B cell (primary cell): Measurements from ENCODE around the gene USP12. TPM values are rescaled to one million over a fixed set of nuclear protein-coding genes. Genes with fewer than 3 reads are reported as not detected.
"Not testable (repeated sequence)": the region's sequence is repeated elsewhere in the genome, so short reads cannot be mapped to it uniquely, and the experiment has no call there.

Experiments
- ATAC-seq: fragments of 200-7000 bp; cut with Tn5 transposase; one replicate; pipeline ENCODE4 v1.10.0; 2021; ENCODE audit warnings: low read depth, mild to moderate bottlenecking, moderate number of reproducible peaks, moderate library complexity
- CTCF ChIA-PET: fragments of 350-600 bp; sonication (Branson Sonifier 250); formaldehyde crosslinking; loops from one replicate; lab custom pipeline; 2021; ENCODE audit warnings: antibody characterized with exemption, inconsistent platforms; lab: Charles Lee
- POLR2A ChIA-PET: fragments of 350-600 bp; sonication (Branson Sonifier 250); formaldehyde crosslinking; loops from one replicate; lab custom pipeline; 2021; ENCODE audit warnings: antibody characterized with exemption; lab: Charles Lee
- DNase-seq: peaks from one replicate; pipeline ENCODE4 v3.0.0; 2013
- H2AFZ ChIP-seq: 2 replicates; pipeline ENCODE4 v1.6.1; 2012; ENCODE audit warnings: mild to moderate bottlenecking, low read depth, low read length; ENCODE audit not compliant: insufficient read depth, poor library complexity, severe bottlenecking
- H3K27ac ChIP-seq, 2 donors: 1 replicate in 1 of 2; 2 replicates in 1 of 2; pipeline ENCODE4 v1.5.1; 2012 to 2013; ENCODE audit warnings: low read length in 2 of 2, mild to moderate bottlenecking in 2 of 2, moderate library complexity in 1 of 2
- H3K27me3 ChIP-seq, 4 experiments: fragments of 200-600 bp in 1 of 4; sonication (generic) in 1 of 4; replicated peaks in 1 of 4; 1 replicate in 2 of 4; 2 replicates in 2 of 4; pipeline versions ENCODE4 v1.6.1 to v1.7.0; 2013 to 2016; ENCODE audit warnings: low read length in 3 of 4, mild to moderate bottlenecking in 2 of 4, mixed read lengths in 1 of 4, moderate library complexity in 1 of 4; ENCODE audit not compliant: insufficient read depth in 4 of 4, control insufficient read depth in 3 of 4; ENCODE audit errors: control extremely low read depth in 1 of 4
- H3K36me3 ChIP-seq, 2 experiments: replicated peaks in 1 of 2; 1 replicate in 1 of 2; 2 replicates in 1 of 2; pipeline versions ENCODE4 v1.6.1 to v1.7.1; 2013; ENCODE audit warnings: low read length in 1 of 2; ENCODE audit not compliant: insufficient read depth in 2 of 2, control insufficient read depth in 1 of 2; ENCODE audit errors: control extremely low read depth in 1 of 2, extremely low read depth in 1 of 2
- H3K4me1 ChIP-seq, 2 donors: fragments of 200-600 bp in 1 of 2; sonication (generic) in 1 of 2; 1 replicate in 1 of 2; 2 replicates in 1 of 2; pipeline versions ENCODE4 v1.5.1 to v1.6.1; 2013 to 2017; ENCODE audit warnings: low read length in 2 of 2; ENCODE audit not compliant: control insufficient read depth in 2 of 2, insufficient read depth in 2 of 2
- H3K4me2 ChIP-seq: replicated peaks from 2 replicates; pipeline ENCODE3; 2012; ENCODE audit warnings: mild to moderate bottlenecking, low read depth, low read length; ENCODE audit not compliant: poor library complexity, severe bottlenecking
- H3K4me3 ChIP-seq, 5 experiments: fragments of 200-600 bp in 1 of 5; sonication (generic) in 1 of 5; 1 replicate in 3 of 5; 2 replicates in 2 of 5; pipeline versions ENCODE4 v1.5.1 to v1.7.0; 2011 to 2016; ENCODE audit warnings: low read length in 4 of 5, mild to moderate bottlenecking in 4 of 5, low read depth in 2 of 5, control low read depth in 1 of 5, moderate library complexity in 1 of 5; ENCODE audit not compliant: insufficient read depth in 1 of 5; ENCODE audit errors: control extremely low read depth in 1 of 5, extremely low read depth in 1 of 5
- H3K79me2 ChIP-seq: fragments of 200-600 bp; sonication (generic); one replicate; pipeline ENCODE4 v1.6.0; 2016; ENCODE audit warnings: low read length; ENCODE audit not compliant: control insufficient read depth, insufficient read depth
- H3K9ac ChIP-seq: fragments of 200-600 bp; sonication (generic); 2 replicates; pipeline ENCODE4 v1.6.1; 2017; ENCODE audit warnings: mild to moderate bottlenecking, low read length, moderate library complexity
- H3K9me3 ChIP-seq, 3 donors: one replicate each; pipeline versions ENCODE4 v1.6.1 to v1.7.1; 2013; ENCODE audit warnings: low read length in 2 of 3; ENCODE audit not compliant: control insufficient read depth in 2 of 3, insufficient read depth in 1 of 3; ENCODE audit errors: control extremely low read depth in 1 of 3
- H4K20me1 ChIP-seq: 2 replicates; pipeline ENCODE4 v1.6.0; 2012; ENCODE audit warnings: mild to moderate bottlenecking, low read length; ENCODE audit not compliant: insufficient read depth, control insufficient read depth, poor library complexity, severe bottlenecking
- H3K27ac Mint-ChIP-seq: one replicate; pipeline ENCODE4 v1.8.0; 2021; ENCODE audit warnings: mixed read lengths
- H3K27me3 Mint-ChIP-seq: one replicate; pipeline ENCODE4 v1.8.0; 2021; ENCODE audit warnings: mixed read lengths
- H3K4me1 Mint-ChIP-seq: one replicate; pipeline ENCODE4 v1.8.0; 2021; ENCODE audit warnings: mixed read lengths
- H3K4me3 Mint-ChIP-seq: one replicate; pipeline ENCODE4 v1.8.0; 2021; ENCODE audit warnings: mixed read lengths
- H3K9me3 Mint-ChIP-seq: one replicate; pipeline ENCODE4 v1.8.0; 2022; ENCODE audit warnings: mixed read lengths; ENCODE audit not compliant: insufficient read depth
- WGBS: methylation state at CpG from one replicate; pipeline ENCODE4 v1.1.5; 2013; ENCODE audit warnings: missing lambda C conversion rate; ENCODE audit not compliant: insufficient coverage; 5-methylcytosine and 5-hydroxymethylcytosine counted together
- intact Hi-C: fragments of 100-400 bp; cut with micrococcal nuclease; formaldehyde crosslinking; loops from one replicate; pipeline ENCODE4 v1.10.0; 2022
- polyA plus RNA-seq: library from polyadenylated mRNA; depleted of rRNA; stranded (reverse); fragments of >200 nt; gene quantifications from 2 replicates; pipeline ENCODE4 v1.2.3, GENCODE V29; 2012
- total RNA-seq, 2 donors: library from RNA; stranded (reverse); fragments of 120-200 nt in 1 of 2; gene quantifications; 1 replicate in 1 of 2; 2 replicates in 1 of 2; pipeline versions ENCODE4 v1.2.3 to v1.2.4, GENCODE V29; 2013 to 2022

The USP12 gene
- total and polyA plus RNA-seq, 2 donors (not counting 1 experiment from before 2014, with no cell fraction given): 21.7 to 46.3 TPM

DNA sequence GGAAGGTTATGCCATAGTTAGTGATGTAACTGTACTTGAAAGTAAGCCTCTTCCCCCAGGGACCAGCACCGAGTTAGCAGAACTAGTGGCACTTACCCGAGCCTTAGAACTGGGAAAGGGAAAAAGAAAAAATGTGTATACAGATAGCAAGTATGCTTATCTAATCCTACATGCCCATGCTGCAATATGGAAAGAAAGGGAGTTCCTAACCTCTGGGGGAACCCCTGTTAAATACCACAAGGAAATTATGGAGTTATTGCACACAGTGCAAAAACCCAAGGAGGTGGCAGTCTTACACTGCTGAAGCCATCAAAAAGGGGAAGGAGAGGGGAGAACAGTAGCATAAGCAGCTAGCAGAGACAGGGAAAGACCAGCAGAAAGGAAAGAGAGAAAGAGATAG is 46.2 kb upstream of the USP12 start:
- H3K27me3 ChIP-seq, H3K4me3 ChIP-seq, H3K27ac ChIP-seq, H3K9me3 Mint-ChIP-seq, H3K27me3 Mint-ChIP-seq, H3K36me3 ChIP-seq, CTCF ChIA-PET, H2AFZ ChIP-seq, H3K4me3 Mint-ChIP-seq, POLR2A ChIA-PET, DNase-seq, H3K27ac Mint-ChIP-seq, H3K9ac ChIP-seq, H3K79me2 ChIP-seq, H4K20me1 ChIP-seq, H3K4me2 ChIP-seq, ATAC-seq, intact Hi-C loops: not testable (repeated sequence)
- no CpG with 5 or more reads among the region's 2 CpGs for WGBS
- Histone ChIP-seq H3K9me3 (peaks cover 0 to 13% (median 0%) of the 10 kb centered on the region in 3 donors), H3K4me1 (peaks cover 14 to 17% of the 10 kb centered on the region in 2 donors)
- peaks cover 29% of the 10 kb centered on the region for H3K4me1 Mint-ChIP-seq

GRCh38 chr13:27213386-27213785 is 41.8 kb upstream of the USP12 start:
- H3K79me2 ChIP-seq, H4K20me1 ChIP-seq, DNase-seq, H3K4me2 ChIP-seq, H3K27me3 Mint-ChIP-seq, H3K9ac ChIP-seq, H3K27ac ChIP-seq, H3K4me3 ChIP-seq, H3K4me1 ChIP-seq, H3K9me3 Mint-ChIP-seq, H2AFZ ChIP-seq, POLR2A ChIA-PET, H3K36me3 ChIP-seq, H3K27me3 ChIP-seq, H3K27ac Mint-ChIP-seq, ATAC-seq, intact Hi-C loops: not testable (repeated sequence)
- H3K4me1 Mint-ChIP-seq: peaks cover 15% of the 10 kb centered on the region
- H3K9me3 ChIP-seq: peaks cover 0 to 11% (median 2%) of the 10 kb centered on the region in 3 donors
- CTCF ChIA-PET: interaction anchor here (1.5 kb wide), 1 partner anchor 57 kb away, joined by 4 read pairs; the partner anchor contains the start of gene RASL11A
- peak overlapping the region; percentile 62 for H3K4me3 Mint-ChIP-seq
- 83% methylated on average over 2 of the region's 5 CpGs for WGBS
